NB4 (cell line): ENCODE results near the gene PTPN2.

Experiments
- CTCF ChIP-seq: IDR thresholded peaks from one replicate; pipeline ENCODE4 v1.5.1; 2012; ENCODE audit warnings: low read depth, low read length
- POLR2A ChIP-seq: IDR thresholded peaks from 2 replicates; pipeline ENCODE4 v1.6.1; 2011; ENCODE audit warnings: mild to moderate bottlenecking; ENCODE audit not compliant: insufficient read length; ENCODE audit errors: extremely low read depth

GRCh38 chr18:12818243-12818642, 65.8 kb downstream of the PTPN2 start:
- no peak for TF ChIP-seq POLR2A
- TF ChIP-seq CTCF, result no peak
